GM21526 (cell line): ENCODE results near the gene CHIT1.

Source experiments
- ATAC-seq: cut with Tn5 transposase; IDR thresholded peaks from one replicate; pipeline ENCODE4 v1.9.1; 2021; ENCODE audit warnings: moderate library complexity; ENCODE audit not compliant: unreplicated experiment, low FRiP score

CHIT1 gene

DNA sequence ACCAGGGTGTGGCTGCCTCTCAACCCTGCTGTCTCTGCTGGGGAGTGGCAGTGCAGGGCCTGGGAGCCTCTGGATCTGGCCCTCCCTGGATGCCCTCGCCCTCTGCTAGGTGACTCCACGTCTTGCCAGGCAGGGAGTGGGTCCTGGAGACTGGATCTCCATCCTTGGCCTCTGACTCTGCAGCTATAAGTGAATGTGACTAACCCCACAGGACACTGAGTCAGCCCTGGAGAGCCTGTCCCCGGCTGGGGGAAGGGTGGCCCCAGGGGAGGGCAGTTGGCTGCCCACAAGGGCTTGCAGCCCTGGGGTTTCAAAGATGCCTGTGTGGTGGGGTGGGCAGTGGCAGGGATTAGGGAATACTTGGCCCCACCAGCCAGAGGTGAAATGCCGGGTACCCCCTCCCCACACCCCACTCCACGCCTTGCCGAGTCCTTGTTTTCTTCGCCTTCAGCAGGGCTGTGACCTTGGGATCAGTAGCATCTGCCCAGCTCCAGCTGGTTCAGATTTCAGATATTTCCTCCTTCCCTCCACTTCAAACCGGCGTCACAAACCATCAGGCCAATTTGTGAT is 51.9 kb downstream of the CHIT1 start:
- ATAC-seq = no peak

DNA sequence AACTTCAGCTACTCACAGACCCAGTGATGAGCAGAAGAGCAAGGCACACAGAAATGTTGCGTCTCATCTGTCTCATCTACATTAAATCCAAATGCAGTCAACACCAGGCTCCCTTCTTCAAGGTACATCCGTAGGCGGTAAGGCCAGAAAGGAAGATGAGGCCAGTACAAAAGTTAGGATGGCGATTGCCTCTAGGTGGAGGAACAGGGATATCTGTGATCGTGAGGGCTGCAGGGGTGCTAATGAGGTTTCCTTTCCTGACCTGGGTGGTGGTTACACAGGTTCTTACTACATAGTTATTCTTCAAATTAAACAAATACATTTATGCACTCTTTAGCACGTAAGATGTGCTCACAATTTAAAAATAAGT is 52.5 kb downstream of the CHIT1 start:
- ATAC-seq = no peak

DNA sequence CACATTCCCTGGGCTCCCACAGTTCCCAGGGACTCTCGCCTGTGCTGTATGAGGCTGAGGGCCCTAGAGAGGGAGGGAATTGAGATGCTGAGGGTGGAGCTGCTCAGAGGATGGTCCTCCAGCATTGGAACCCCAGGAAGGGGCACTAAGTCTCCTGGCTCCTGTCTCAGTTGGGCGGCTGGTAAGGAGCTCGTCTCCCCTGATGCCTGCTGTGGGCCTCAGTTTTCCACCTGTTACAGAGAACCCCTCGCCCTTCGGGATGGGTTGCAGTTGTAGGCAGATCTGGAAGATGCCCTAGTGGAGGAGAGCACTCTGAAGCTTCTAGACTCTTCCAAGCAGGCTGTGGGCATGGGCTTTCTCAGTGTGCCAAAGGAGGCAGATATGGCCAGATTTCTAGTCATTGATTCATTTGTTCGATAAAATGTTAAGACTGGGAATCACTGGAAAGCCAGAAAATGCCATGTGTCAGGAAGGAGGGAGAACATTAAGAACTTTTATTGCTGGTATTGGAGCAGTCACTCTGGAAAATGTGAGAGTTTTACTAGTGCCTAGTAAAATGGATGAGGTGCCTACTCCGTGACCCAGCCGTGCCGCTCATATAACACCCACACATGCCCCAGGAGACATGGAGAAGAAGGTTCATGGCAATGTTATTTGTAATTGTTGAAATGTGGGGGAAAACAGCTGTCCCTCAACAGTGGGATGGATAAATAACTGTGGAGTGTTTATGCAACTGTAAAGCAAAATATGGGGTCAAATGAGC is 53.0 kb downstream of the CHIT1 start:
- ATAC-seq = no peak

DNA sequence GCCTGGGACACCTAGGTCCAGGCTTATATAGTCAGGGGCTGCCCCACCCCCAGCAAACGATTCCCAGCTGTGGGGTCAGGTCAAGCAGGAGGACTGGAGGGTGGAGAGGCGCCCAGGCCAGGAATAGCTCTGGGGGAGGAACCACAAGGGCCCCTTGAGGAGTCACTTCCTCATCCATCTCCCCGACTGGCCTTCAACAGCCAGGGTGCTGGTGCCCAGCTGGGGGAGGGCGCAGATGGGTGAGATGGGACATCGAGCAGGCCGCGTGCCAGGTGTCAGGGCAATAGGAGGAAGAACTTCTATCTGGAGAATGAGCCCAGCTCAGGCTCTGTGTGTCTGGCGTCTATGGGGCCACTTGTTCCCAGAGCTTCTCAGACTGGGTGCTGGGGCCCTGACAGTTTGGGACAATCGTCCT is 53.6 kb downstream of the CHIT1 start:
- no peak for ATAC-seq

DNA sequence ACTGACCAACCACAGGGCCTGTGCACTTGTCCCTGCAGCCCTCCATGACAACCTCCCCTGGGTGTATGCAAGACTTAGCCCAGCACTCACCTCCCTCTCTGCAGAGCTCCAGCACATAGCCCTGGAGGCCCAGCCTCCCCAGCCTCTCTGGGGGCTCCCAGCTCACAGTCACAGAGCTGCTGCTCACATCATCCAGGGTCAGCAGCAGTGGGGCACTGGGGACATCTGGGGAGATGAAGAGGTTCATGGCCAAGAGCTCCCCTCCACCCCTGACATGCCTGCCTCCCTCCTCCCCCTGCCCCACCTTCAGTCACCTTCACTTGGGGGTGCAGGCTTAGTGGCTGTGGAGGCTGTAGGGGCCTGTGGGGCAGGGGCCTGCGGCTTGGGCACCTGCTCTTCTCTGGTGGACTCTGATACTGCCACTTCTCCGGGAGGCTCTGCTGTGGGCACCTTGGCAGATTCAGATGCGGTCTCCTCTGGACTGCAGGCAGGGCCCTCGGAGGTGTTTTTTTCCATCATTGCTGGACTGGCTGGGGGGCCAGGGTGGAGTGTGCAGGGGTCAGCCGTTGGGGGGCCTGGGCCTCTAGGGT is 54.1 kb downstream of the CHIT1 start, which contains the start of gene MYBPH:
TSS of gene MYBPH (minus strand) at position 590 of the 590 bp plus-strand sequence. CDS start at position 519, 71 bp downstream.
- no peak for ATAC-seq

DNA sequence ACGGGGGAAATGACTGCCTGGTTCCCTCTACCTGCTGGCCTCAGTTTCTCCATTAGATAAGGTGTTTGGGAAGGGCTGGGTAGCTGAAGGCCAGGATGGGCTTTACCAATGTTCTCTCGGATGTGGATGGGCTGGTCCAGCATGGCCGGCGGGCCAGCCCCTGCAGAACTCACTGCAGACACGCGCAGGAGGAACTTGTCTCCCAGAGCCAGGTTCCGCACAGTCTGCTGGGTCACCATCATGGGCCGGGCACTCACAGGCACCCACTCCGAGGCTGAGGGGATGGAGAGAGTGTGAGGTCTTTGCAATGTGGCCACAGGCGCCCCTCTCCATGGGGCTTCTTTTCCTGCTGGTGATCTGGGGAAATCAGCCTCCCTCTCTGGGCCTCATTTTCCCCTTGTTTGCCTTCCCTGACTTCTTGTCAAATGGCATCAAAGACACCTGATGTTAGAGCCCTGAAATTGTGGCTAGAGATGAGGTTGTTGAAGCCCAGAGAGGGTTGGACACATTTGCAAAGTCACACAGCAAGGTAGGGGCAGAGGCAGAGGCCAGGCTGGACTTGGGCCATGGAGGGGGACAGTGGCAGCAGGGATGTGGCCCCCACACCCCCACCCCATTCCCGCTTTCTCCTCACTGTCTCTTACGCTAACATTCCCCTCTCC is 55.0 kb downstream of the CHIT1 start:
- no peak for ATAC-seq

DNA sequence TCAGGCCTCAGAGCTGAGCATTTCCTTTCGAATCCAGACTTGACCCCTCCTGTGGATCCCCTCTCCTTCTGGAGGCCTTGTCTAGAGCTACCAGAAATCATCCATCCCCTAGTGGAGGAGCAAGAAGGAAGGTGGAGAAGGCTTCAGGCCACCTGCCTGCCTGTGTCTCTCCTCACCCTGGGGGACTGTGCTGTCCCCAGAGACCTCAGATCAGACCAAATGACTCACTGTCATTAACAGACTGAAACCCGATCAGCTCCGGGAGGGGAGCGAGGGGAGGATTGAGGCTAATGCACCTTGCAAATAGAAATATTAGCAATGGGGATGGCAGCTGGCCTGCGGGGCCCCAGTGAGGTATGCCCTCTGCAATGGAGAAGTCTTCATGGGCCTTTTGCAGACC is 55.9 kb downstream of the CHIT1 start:
- ATAC-seq = no peak

DNA sequence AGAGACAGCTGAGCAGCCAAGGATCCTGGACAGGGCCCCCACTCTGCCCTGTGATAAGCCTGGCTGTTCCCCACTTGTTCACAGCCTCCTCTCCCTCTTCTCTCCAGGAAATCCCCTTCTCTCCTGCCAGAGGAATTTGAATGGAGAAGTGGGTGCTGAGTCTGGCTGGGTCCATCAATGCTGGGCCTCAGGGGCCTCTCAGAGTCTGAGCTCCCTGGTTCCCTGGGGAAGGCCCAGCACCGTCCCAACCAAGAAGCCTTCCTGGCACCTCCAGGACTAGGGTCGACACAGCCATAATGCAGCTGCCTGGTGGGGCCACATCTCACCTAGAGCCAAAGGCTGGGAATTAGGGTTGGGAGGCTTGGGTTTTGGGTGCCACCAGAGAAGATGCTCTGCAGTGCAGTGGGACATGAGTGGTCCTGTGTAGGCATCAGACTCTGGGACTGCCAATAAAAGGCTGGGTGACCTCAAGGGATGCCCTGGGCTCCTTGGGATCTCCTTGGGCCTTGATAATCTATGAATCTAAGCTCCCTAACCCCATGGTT is 56.4 kb downstream of the CHIT1 start:
- no peak for ATAC-seq

DNA sequence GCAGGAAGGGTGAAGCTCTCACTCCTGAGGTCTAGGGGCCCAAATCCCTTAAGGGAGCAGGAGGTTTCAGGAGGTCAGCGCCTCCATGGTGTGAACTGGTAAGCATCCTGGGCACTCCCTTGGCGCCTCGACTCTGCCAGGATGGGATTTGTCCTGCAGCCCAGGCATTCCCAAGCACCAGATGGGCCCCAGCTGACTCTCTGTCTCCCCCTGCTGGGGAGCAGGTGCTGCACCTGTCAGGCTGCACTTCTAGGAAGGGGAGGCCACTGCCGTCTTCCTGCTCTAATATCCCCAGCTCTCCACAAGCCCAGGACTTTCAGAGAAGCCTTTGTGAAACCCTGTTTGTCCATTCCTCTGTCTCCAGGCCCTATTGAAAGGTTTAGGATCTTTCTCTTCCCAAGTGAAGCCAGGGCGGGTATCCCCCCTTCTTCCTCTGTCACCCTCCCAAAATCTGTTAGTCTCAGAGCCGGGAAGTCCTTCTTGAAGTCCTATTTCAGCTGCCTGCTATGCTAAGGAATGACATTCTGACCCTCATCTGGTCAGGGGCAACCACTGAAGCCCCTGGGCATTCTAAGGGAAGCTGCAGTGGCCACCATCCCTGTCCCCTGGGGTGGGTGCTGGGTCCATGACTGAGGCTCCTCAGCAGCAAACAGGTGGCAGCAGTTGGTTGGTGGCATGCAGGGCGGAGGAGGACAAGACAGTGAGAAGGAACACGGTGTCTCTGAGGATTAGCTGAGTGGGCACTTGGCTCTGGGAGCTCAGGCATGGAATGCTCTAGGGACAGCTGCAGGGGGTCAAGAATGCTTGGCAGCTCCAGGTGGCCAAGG is 57.1 kb downstream of the CHIT1 start:
- ATAC-seq = no peak

DNA sequence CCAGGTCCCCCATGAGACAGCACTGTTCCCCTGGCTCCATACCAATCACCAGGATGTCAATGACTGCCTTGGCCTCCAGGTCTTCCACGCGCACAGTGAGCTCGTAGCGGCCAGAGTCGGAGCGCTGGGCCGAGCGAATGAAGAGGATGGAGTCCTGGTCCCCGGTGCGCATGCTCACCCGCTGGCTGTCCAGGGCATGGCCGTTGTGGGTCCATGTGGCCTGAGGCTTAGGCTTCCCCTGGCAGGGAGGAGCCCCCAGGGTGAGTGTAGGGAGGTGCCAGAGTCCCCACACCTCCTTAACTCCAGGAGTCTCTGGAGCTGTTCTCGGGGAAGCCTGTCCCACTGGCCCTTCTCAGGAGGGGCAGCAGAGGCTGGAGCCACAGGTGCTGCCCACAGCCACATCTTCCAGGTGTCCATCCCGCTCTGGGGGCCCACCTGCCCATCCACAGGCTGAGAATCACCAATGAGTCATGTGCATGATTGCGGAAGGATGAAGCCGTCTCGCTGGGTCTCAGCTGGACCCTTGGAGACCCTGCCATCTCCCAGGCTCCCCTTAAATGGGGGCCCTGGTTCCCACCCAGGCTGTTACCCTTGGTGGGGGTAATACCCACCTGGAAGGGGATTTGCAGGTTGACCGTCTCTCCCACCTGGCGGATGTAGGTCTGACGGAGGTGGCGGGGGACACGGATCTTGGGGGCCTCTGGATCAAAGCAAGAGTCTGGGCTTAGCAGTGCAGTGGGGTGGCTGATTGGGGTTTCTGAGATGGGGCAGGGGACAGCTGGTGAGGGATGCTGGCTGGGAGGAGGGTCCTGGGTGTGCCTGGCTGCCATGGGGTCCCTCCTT is 57.9 kb downstream of the CHIT1 start:
- no peak for ATAC-seq

DNA sequence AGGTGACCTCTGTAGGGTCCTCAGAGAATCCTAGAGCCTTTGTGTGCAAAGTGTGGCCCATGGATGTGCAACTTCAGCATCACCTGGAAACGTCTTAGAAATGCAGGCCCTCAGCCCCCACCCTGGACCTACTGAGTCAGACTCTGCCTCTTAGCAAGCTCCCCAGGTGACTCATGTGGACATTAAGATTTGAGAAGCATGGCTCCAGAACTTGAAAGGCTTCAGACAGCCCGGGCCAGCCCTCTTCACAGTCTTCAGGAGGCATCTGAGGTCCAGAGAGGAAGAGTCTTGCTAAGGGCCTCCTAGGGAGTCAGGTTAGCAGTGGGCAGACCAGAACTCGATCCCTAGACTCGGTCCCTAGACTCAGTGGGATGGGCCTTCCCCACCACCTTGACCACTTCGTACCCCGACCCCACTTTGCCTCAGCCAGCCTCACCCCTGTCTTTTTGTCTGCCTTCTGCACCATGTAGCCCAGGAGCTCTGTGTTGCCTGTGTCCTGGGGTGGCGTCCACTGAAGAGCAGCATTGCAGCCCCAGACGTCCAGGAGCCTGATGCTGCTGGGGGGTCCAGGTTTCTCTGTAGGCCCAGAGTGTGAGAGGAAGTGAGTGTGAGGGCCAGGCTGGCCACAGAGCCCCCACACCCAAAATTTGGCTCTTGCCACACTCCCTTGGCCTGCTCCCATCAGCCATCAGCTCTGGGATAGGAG is 58.7 kb downstream of the CHIT1 start:
- no peak for ATAC-seq

DNA sequence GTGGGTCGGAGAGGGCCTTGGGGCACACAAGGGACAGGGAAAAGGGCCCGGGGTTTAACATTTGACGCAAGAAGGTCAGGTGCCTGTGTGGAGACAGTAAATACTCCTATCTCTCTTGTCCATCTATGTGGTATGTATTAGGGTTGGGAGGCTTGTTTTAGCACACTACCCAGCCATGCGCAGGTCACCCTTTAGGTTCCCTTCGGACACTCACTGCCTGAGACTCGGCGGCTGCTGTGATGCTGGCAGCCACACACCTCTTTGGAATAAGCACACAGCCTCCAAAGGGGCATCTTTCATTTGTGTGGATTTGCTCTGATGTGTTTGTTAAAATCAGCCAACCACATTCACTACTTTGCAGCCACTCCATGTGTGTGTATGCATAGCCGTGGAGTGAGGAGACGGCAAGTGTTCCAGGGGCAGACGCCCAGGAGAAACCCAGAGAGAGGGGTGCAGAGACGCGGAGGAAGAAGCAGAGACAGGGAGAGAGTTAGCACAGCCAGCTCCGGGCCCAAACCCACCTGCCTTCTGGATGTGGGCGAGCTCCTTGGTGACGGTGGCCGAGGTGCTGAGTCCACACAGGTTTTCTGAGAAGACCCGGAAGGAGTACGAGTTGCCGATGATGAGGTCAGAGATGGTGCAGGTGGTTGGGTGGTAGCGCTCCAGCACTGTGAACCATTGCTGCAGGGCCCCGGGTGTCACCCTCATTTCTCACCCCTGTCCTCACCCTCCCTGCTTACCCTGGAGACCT is 59.5 kb downstream of the CHIT1 start:
- ATAC-seq = no peak

DNA sequence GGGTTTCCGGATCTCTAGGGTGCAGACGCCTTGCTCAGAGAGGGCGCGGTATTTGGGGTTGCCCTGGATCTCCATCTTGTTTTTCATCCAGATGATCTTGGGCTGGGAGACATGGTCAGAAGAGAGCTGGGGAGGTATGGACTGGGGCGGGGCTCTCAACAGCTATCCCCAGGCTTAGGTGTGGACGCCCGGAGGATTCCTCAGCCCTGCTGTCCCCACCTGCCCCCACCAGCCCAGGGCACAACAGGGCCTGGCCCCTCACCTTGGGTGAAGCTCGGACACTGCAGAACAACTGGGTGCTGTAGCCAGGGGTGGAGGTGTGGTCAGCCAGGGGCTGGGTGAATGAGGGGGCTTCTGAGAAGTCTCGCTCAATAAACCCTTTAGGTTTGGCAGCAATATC is 60.5 kb downstream of the CHIT1 start:
- ATAC-seq = no peak

DNA sequence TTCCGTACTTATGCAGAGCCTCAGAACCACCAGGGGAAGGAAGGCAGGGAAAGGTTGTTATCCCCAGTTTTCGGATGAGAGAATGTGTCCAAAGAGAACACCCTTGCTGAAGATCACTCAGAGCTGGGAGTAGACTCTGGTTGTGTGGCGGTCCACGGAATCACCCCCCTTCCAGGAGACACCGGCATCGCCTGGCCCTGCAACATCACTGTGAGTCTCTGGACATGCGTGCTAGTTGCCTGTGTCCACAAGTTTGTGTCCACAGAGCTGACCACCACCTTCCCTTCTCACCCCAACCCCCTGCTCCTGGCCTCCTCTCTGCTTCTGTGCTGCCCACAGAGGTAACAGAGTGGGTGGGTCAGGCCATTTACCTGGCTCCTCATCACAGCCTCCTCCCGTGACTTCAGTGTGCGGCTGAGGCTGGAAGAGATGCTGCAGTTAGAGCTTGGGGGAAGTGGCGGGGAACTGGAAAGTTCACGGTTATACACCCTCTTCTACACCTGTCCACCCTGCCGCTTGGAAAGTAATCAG is 61.2 kb downstream of the CHIT1 start:
- ATAC-seq = no peak

DNA sequence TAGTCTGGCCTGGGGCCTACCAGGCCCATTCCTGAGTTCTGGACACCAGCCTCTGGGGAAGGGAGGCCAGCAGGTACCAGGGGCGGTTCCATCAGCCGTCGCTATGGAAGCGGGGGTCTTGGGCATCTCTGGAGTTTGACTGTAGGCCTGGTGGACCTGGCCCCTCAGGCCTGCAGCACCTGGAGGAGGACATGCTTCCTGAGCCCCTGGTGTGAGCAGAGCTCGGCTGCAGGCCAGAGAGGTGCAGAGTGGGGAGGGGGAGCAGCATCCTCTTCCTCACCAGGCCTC is 61.6 kb downstream of the CHIT1 start:
- no peak for ATAC-seq

DNA sequence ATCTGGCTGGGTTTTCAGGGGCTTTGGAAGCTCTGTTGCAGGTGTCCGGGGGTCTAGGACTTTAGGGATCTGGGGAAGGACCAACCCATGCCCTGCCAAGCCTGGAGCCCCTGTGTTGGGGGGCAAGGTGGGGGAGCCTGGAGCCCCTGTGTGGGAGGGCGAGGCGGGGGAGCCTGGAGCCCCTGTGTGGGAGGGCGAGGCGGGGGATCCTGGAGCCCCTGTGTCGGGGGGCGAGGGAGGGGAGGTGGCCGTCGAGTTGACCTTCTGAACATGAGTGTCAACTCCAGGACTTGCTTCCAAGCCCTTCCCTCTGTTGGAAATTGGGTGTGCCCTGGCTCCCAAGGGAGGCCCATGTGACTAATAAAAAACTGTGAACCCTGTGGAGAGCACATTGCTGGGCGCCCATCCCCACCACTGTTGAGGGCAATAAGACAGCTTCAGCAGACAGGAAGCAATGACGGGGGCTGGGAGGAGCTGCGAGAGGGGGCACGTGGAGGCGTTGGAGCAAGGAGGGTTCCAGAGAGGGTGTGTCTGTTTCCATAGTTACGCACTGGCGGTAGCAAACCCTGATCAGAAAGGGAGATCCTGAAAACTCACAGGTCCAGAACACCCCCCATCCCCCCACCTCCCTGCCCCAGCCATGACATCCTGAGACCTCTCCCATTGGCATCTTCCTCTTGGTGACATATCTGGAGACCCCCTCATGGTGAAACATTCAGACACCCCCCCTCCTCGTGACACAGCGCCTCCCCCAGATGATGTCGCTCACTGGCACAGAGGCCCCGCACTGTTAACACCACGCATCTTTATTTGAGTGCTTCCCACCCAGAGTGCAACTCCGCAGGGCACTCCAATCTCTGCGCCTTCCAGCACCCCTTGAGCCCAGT is 62.2 kb downstream of the CHIT1 start:
- ATAC-seq = no peak
